NCI-H1694 treated with DMSO at 0.1 percent for 48 hours (cell line): ENCODE results near the gene NPIPA5.
"Not testable (repeated sequence)": the region's sequence is repeated elsewhere in the genome, so short reads cannot be mapped to it uniquely, and the experiment has no call there.

Source experiments
- DNase-seq: peaks from one replicate; lab custom pipeline; 2025; lab: John Stamatoyannopoulos, UW

Gene NPIPA5

GRCh38 chr16:15378194-15378593 is at the start of gene NPIPA5:
NPIPA5 (minus strand) TSS chr16:15378294; CDS start chr16:15378294, 0 bp downstream.
- DNase-seq = not testable (repeated sequence)

- peak; percentile 63 for DNase-seq
Observed at GRCh38 chr16:15427648-15428239, 49.6 kb upstream of the NPIPA5 start.

- no peak for DNase-seq
Observed at GRCh38 chr16:15426796-15427195, 48.7 kb upstream of the NPIPA5 start.

GRCh38 chr16:15425861-15426260 is 47.8 kb upstream of the NPIPA5 start:
- DNase-seq = no peak

- DNase-seq = no peak
Observed at GRCh38 chr16:15422222-15422621, 44.1 kb upstream of the NPIPA5 start.

GRCh38 chr16:15421696-15422095 is 43.6 kb upstream of the NPIPA5 start:
- DNase-seq = not testable (repeated sequence)

GRCh38 chr16:15418206-15418605 is 40.1 kb upstream of the NPIPA5 start:
- DNase-seq = no peak

- no peak for DNase-seq
Observed at GRCh38 chr16:15417197-15417596, 39.1 kb upstream of the NPIPA5 start.

- no peak for DNase-seq
Observed at GRCh38 chr16:15415511-15415985, 37.5 kb upstream of the NPIPA5 start.

GRCh38 chr16:15409476-15409875 is 31.4 kb upstream of the NPIPA5 start:
- not testable (repeated sequence) for DNase-seq

GRCh38 chr16:15407756-15408155 is 29.7 kb upstream of the NPIPA5 start:
- DNase-seq = not testable (repeated sequence)

- no peak for DNase-seq
Observed at GRCh38 chr16:15404792-15405191, 26.7 kb upstream of the NPIPA5 start.

GRCh38 chr16:15404091-15404490 is 26.0 kb upstream of the NPIPA5 start:
- DNase-seq = not testable (repeated sequence)

GRCh38 chr16:15403392-15403995 is 25.4 kb upstream of the NPIPA5 start:
- DNase-seq = no peak

- no peak for DNase-seq
Observed at GRCh38 chr16:15401972-15402371, 23.9 kb upstream of the NPIPA5 start.

- DNase-seq = not testable (repeated sequence)
Observed at GRCh38 chr16:15400314-15400713, 22.2 kb upstream of the NPIPA5 start.

GRCh38 chr16:15399317-15399716 is 21.2 kb upstream of the NPIPA5 start:
- no peak for DNase-seq

- DNase-seq = no peak
Observed at GRCh38 chr16:15398618-15399316, 20.7 kb upstream of the NPIPA5 start.

GRCh38 chr16:15396948-15397594 is 19.0 kb upstream of the NPIPA5 start:
- no peak for DNase-seq

- DNase-seq = not testable (repeated sequence)
Observed at GRCh38 chr16:15396509-15396829, 18.4 kb upstream of the NPIPA5 start.

- DNase-seq = peak; percentile 33
Observed at GRCh38 chr16:15395631-15396508, 17.8 kb upstream of the NPIPA5 start, which contains the start of gene MPV17L. MPV17L (plus strand) TSS chr16:15395754; CDS start chr16:15395898, 144 bp downstream.

- not testable (repeated sequence) for DNase-seq
Observed at GRCh38 chr16:15393025-15393424, 14.9 kb upstream of the NPIPA5 start.
